Kidney epithelial cell (primary cell): Measurements from ENCODE around the gene CFAP97. TPM values are rescaled to one million over a fixed set of nuclear protein-coding genes. Genes with fewer than 3 reads are reported as not detected.
"Not testable (repeated sequence)": the region's sequence is repeated elsewhere in the genome, so short reads cannot be mapped to it uniquely, and the experiment has no call there.

ENCODE experiments used
- DNase-seq: peaks from one replicate; pipeline ENCODE4 v3.0.0-alpha.2; 2010; ENCODE audit warnings: low read depth
- H3K27me3 ChIP-seq: 2 replicates; pipeline ENCODE4 v1.6.0; 2011; ENCODE audit warnings: low read length; ENCODE audit not compliant: control insufficient read depth, insufficient read depth
- H3K36me3 ChIP-seq: 2 replicates; pipeline ENCODE4 v1.5.1; 2011; ENCODE audit warnings: low read length; ENCODE audit not compliant: control insufficient read depth, insufficient read depth
- H3K4me3 ChIP-seq: 2 replicates; pipeline ENCODE4 v1.5.1; 2011; ENCODE audit warnings: low read depth, mild to moderate bottlenecking, control low read depth, low read length
- total RNA-seq: library from RNA; depleted of rRNA; stranded (reverse); fragments of >200 nt; gene quantifications from 2 replicates; pipeline ENCODE4 v1.2.3, GENCODE V29; 2015
- TF ChIP-seq, protein P1 (sequence below): IDR thresholded peaks from 2 replicates; pipeline ENCODE4 v1.5.1; 2011; ENCODE audit warnings: mild to moderate bottlenecking, moderate library complexity, low read length, control low read depth, inconsistent platforms; ENCODE audit not compliant: insufficient read depth, poor library complexity, severe bottlenecking

Gene CFAP97
- total RNA-seq, 1 donor from 2014 or later: 31.2 TPM

DNA sequence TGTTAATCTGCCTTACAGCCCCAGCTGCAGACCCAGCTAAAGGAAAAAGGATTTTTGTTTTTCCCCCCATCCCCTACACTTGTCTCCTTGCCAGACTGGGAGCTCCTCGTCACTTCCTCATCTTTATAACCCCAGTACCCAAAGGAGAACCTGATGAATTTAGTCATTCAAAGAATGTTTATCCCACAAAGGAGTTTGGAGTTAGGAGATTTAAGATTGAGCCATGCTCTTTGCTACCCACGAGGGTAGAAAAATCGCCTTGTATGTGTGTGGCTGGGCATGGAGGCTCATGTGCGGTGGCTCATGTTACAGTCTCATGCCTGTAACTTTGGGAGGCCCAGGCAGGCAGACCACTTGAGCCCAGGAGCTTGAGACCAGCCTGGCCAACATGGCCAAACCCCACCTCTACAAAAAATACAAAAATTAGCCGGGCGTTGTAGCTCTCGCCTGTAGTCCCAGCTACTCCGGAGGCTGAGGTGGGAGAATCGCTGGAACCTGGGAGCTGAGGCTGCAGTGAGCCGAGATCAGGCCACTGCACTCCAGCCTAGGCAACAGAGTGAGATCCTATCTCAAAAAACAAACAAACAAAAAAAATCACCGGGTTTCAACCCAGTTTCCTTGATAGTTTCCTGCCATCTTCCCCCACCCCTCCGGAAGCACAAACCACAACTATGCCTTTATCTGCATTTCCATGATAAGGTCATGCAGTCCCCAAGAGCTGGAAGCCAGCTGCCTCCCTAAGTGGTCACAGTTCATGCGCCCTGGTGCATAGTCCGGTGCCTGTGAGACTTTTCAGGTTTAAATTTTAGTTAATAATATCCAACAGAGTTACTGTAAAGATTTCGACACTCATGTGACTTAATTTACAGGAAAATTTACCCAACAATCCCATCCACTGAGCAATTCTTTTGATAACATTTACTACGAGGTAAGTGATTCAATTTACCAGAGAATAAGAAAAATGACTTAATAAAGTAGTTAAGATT, 1.5 kb downstream of the CFAP97 start:
- H3K4me3 ChIP-seq: no peak overlapping the region
- H3K36me3 ChIP-seq: no peaks in the 10 kb centered on the region
- no peaks in the 10 kb centered on the region for H3K27me3 ChIP-seq
- TF ChIP-seq, protein P1, sequence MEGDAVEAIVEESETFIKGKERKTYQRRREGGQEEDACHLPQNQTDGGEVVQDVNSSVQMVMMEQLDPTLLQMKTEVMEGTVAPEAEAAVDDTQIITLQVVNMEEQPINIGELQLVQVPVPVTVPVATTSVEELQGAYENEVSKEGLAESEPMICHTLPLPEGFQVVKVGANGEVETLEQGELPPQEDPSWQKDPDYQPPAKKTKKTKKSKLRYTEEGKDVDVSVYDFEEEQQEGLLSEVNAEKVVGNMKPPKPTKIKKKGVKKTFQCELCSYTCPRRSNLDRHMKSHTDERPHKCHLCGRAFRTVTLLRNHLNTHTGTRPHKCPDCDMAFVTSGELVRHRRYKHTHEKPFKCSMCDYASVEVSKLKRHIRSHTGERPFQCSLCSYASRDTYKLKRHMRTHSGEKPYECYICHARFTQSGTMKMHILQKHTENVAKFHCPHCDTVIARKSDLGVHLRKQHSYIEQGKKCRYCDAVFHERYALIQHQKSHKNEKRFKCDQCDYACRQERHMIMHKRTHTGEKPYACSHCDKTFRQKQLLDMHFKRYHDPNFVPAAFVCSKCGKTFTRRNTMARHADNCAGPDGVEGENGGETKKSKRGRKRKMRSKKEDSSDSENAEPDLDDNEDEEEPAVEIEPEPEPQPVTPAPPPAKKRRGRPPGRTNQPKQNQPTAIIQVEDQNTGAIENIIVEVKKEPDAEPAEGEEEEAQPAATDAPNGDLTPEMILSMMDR: no peak
- DNase-seq: no peak

DNA sequence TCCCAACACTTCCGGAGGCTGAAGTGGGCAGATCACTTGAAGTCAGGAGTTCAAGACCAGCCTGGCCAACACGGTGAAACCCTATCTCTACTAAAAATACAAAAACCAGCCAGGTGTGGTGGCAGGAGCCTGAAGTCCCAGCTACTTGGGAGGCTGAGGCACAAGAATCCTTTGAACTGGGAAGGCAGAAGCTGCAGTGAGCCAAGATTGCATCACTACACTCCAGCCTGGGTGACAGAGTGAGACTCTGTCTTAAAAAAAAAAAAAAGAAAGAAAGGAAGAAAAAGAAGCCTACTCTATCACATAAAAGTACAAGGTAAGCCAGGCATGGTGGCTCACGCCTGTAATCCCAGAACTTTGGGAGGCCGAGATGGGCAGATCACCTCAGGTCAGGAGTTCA, 5.6 kb downstream of the CFAP97 start:
- DNase-seq, H3K4me3 ChIP-seq, H3K27me3 ChIP-seq, H3K36me3 ChIP-seq: not testable (repeated sequence)

DNA sequence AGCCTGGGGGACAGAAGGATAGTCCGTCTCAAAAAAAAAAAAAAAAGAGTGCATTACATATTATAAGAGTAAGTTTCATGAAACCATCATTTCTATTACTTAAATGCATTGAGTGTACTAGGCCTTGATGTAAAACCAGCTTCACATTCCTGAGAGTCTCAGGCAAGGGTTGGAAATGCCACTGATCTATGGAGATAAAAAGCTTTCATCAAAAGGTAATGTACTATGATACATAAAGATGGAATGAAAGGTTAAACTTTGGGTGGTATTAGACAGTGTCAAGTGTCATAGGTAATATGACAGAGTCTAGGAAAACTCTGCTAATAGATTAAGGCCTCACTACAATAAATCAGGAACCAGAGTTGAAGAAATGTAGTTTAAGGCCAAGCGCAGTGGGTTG, 7.4 kb downstream of the CFAP97 start:
- TF ChIP-seq, protein P1: no peak
- no peak for DNase-seq
- no peaks in the 10 kb centered on the region for H3K27me3 ChIP-seq
- no peak overlapping the region for H3K4me3 ChIP-seq
- H3K36me3 ChIP-seq: no peaks in the 10 kb centered on the region

GRCh38 chr4:185194924-185195888, 8.6 kb downstream of the CFAP97 start:
- TF ChIP-seq, protein P1: no peak
- Histone ChIP-seq H3K4me3 (no peak overlapping the region), H3K36me3 (no peaks in the 10 kb centered on the region), H3K27me3 (no peaks in the 10 kb centered on the region)
- no peak for DNase-seq

- TF ChIP-seq, protein P1: no peak
- Histone ChIP-seq H3K36me3 (no peaks in the 10 kb centered on the region), H3K4me3 (no peak overlapping the region), H3K27me3 (no peaks in the 10 kb centered on the region)
- no peak for DNase-seq
Measured at GRCh38 chr4:185192059-185192458, 11.7 kb downstream of the CFAP97 start.

- no peak for DNase-seq
- TF ChIP-seq, protein P1: no peak
- no peak overlapping the region for H3K4me3 ChIP-seq
- no peaks in the 10 kb centered on the region for H3K27me3 ChIP-seq
- no peaks in the 10 kb centered on the region for H3K36me3 ChIP-seq
Measured at GRCh38 chr4:185190306-185190856, 13.4 kb downstream of the CFAP97 start.
